GM19035 (cell line): ENCODE results near the gene FBXO24.
"Not testable (repeated sequence)": the region's sequence is repeated elsewhere in the genome, so short reads cannot be mapped to it uniquely, and the experiment has no call there.

Experiments used
- ATAC-seq: cut with Tn5 transposase; IDR thresholded peaks from one replicate; pipeline ENCODE4 v1.9.1; 2021; ENCODE audit not compliant: unreplicated experiment

Gene FBXO24

GRCh38 chr7:100559127-100559526 is 27.0 kb upstream of the FBXO24 start:
- no peak for ATAC-seq

GRCh38 chr7:100561491-100562194 is 24.5 kb upstream of the FBXO24 start:
- no peak for ATAC-seq

DNA sequence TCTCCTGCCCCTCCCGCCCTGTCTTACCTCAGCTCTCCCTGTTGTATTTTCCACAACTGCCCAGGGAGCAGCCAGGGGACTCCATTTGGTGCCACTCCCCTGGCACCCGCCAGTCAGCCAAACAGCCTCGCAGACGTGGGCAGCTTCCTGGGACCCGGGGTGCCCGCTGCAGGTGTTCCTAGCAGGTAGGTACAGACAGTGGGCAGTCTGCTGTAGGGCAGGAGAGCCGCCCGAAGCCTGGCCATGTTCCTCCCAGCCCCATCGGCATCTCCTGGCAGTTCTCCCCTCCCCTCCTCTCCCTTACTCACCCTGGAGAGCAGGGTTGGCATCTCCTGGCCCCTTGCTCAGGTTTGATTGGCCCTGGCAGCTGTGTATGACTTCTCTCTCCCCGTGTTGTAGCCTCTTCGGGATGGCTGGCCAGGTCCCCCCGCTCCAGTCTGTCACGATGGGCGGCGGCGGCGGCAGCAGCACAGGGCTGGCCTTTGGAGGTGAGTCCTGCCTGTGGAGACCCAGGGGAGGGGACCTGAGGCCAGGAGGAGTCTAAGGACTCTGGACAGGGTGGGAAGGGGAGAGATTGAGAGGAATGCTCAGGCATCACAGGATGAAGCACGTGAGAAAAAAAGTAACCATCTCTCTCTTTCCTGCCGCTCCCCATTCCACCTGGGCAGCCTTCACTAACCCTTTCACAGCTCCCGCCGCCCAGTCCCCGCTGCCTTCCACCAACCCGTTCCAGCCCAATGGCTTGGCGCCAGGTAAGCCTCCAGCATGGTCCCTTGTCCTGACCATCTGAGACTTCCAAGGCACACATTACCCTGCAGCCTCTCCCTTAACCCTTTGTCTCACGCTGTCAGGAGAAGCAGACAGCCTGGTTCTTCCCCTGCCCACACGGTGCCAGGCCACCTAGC is 23.7 kb upstream of the FBXO24 start:
- ATAC-seq, result no peak

DNA sequence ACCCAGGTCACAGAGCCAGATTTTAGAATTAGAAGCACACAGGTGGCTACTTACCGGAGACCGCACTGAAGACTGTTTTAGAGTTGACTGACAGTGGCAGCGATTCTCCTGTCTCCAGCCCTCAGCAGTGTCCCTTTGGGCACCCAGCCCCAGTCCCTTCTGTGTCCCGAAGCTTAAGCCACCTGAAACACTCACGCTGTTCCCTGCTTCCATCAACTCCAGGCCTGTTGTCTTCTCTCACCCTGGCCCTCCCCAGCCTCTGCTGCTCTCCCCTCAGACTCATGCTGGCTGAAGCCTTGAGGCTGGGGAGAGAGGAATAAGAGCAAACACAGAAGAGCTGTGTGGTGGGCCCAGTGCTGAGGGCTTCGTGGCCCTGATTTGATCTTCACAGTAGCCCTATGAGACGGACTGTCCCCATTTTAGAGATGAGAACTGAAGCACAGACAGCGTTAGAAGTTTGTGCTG is 23.0 kb upstream of the FBXO24 start:
- no peak for ATAC-seq

DNA sequence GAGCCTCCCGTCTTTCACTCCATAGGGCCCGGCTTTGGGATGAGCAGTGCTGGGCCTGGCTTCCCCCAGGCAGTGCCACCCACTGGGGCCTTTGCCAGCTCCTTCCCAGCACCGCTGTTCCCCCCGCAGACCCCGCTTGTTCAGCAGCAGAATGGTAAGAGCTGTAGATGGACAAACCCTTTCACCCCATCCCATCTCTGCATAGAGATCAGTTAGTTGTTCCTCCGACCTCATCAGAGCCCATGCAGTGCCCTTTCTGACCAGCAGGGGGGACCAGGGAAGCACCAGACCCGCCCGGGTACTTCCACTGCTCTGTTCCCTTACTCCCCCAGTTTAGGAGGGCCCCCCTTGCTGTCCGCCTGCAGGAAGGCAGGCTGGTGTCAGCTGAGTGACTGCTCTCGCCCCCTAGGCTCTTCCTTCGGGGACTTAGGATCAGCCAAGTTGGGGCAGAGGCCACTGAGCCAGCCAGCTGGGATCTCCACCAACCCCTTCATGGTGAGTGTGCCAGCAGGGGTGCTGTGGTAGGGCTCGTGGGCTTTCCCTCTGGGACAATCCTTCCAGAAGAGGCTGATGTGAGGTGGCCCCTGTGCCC is 22.2 kb upstream of the FBXO24 start:
- ATAC-seq, result no peak

GRCh38 chr7:100564405-100564804 is 21.7 kb upstream of the FBXO24 start:
- not testable (repeated sequence) for ATAC-seq

- no peak for ATAC-seq
These were observed 21.0 kb upstream of the FBXO24 start for GRCh38 chr7:100565133-100565571.

- ATAC-seq, result no peak
These were observed 20.1 kb upstream of the FBXO24 start for GRCh38 chr7:100566018-100566531.

- no peak for ATAC-seq
These were observed 18.9 kb upstream of the FBXO24 start for GRCh38 chr7:100567031-100567730.

DNA sequence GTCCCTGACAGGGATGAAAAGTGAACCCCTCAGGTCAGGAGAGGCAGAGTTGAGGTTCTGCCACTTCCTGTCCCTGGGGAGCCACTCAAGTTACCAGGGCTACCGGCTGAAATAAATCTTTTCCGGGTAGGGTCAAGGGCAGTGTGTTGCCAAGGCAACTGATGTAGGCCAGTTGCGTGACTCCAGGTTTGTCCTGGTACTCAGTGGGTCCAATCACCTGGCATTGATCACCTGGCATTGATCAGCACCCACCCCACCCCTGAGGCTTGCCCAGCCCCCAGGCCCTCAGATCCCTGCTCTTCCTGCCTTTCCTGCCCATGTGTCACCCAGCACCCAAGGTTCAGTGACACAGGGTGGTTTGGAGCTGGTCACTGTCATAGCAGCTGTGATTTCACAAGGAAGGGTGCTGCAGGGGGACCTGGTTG is 18.4 kb upstream of the FBXO24 start:
- ATAC-seq, result no peak

GRCh38 chr7:100568176-100568895 is 17.8 kb upstream of the FBXO24 start:
- ATAC-seq, result no peak

DNA sequence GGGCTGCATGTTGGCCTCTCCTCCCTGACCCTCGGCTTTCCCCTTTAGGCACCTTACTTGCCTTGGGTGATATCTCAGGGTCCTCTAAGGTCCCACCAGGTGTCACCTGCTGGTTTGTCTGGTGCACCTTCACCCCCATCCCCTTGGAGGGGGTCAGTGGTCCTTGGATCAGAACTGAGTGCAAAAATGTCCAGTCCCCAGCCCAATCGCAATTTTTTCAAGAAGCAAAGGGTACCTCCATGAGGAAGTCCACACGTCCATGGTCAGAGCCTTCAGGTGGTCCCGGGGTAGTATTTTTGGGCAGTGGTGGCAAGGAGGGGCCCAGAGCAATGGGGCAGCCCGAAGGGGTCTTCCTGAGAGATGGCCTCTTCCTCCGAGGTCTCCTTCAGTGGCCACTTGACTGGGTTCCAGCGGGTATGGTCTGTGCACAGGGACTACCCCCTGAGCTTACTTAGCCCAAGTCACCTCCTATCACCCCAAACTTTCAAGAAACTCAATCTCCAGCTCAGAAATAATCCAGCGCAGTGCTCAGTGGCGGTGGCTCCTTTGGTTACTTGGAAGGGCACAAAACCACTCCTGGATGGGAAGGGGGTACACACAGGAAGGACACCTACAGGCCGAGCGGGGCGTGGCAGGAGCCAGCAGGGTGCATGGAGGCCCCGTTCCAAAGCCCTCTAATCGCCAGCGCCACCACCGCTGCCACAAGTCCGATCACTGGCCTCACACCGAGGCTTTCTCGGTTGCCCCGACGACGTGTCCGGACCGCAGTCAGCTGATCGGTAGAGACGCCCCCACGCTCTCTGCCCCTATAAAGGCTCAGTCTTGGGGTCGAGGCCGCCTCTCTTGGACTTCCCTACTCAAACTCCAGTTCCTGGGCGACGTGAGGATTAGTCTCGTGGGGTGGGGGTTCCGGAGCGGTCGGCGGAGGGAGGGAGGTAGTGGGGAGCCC is 17.0 kb upstream of the FBXO24 start:
- no peak for ATAC-seq

DNA sequence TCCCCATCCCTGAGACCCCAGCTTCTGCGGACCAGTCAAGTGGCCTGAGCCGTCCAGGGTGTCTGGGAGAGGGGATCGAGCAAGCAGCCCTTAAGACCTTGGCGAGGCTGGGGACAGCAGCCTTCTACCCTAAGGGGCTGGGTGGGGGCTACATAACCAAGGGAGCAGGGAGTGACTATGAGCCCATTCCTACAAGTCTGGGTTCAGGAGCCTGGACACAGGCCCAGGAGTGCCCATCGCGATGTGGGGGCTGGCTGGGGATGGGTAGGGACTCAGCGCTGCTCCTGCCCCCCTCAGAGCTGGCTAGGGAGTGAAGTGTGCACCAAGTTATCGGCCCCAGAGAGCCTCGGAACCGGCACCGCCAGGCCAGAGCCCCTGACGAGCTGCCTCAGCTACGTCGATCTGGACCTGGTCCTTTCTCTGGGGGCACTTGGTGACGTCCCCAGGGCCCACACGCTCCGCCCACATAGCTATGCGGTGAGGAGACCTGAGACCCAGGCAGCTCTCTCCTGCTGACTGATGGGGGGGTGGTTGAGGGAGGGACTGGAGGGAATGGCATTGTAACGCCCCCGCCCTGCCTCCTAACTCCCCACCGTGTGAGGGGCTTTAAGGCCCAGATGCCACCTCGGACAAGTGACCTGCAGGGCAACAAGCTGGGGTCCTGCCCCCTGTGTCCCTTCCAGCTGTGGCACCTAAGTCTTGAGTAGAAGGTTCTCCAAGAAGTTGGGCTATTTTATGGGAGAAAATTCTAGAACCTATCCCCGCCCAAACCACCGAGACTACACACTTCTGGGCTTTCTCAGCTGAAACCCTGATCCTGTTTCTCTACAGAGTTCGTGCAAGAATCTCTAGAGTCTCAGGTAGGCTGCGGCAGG is 14.9 kb upstream of the FBXO24 start:
- no peak for ATAC-seq

GRCh38 chr7:100571829-100572116 is 14.4 kb upstream of the FBXO24 start:
- ATAC-seq, result no peak

- no peak for ATAC-seq
These were observed 13.7 kb upstream of the FBXO24 start for GRCh38 chr7:100572281-100572948.

GRCh38 chr7:100572949-100573675 is 13.0 kb upstream of the FBXO24 start:
- ATAC-seq, result no peak
